Epithelial cell of esophagus (primary cell): ENCODE data around the gene DYSF.

Experiments used
- DNase-seq: peaks from one replicate; pipeline ENCODE4 v3.0.0; 2010; ENCODE audit warnings: low read depth
- H3K4me3 ChIP-seq: 2 replicates; pipeline ENCODE4 v1.5.1; 2011; ENCODE audit warnings: mild to moderate bottlenecking, low read length, control low read depth
- CTCF ChIP-seq: IDR thresholded peaks from 2 replicates; pipeline ENCODE4 v1.5.1; 2011; ENCODE audit warnings: low read depth, mild to moderate bottlenecking, low read length, control low read depth, inconsistent platforms; ENCODE audit not compliant: insufficient read depth; ENCODE audit errors: missing control alignments

Gene DYSF

GRCh38 chr2:71552356-71552755, 99.0 kb downstream of the DYSF start:
- TF ChIP-seq CTCF: no peak
- H3K4me3 ChIP-seq: no peak overlapping the region
- DNase-seq: no peak

GRCh38 chr2:71552861-71553301, 99.5 kb downstream of the DYSF start:
- TF ChIP-seq CTCF: no peak
- H3K4me3 ChIP-seq: no peak overlapping the region
- no peak for DNase-seq

GRCh38 chr2:71554028-71554705, 100.8 kb downstream of the DYSF start:
- no peak for DNase-seq
- no peak for TF ChIP-seq CTCF
- H3K4me3 ChIP-seq: no peak overlapping the region

- no peak overlapping the region for H3K4me3 ChIP-seq
- no peak for TF ChIP-seq CTCF
- DNase-seq: no peak
Observed at GRCh38 chr2:71554706-71555056, 101.3 kb downstream of the DYSF start.

- no peak for TF ChIP-seq CTCF
- no peak overlapping the region for H3K4me3 ChIP-seq
- DNase-seq: no peak
Observed at GRCh38 chr2:71555798-71556454, 102.6 kb downstream of the DYSF start.

- TF ChIP-seq CTCF: no peak
- H3K4me3 ChIP-seq: no peak overlapping the region
- DNase-seq: no peak
Observed at GRCh38 chr2:71556692-71557250, 103.4 kb downstream of the DYSF start.
